CD14-positive monocyte (primary cell): ENCODE data around the gene PPP1R1C. TPM values are rescaled to one million over a fixed set of nuclear protein-coding genes. Genes with fewer than 3 reads are reported as not detected.

Source experiments
- DNase-seq, 3 donors: peaks; one replicate each; pipeline ENCODE4 v3.0.0-alpha.2; 2011 to 2022
- H2AFZ ChIP-seq: 2 replicates; pipeline ENCODE4 v1.6.0; 2012; ENCODE audit warnings: mild to moderate bottlenecking, low read depth, low read length, inconsistent platforms; ENCODE audit not compliant: insufficient read depth, poor library complexity, severe bottlenecking
- H3K27ac ChIP-seq, 2 donors: 1 replicate in 1 of 2; 2 replicates in 1 of 2; pipeline ENCODE4 v1.5.1; 2012 to 2013; ENCODE audit warnings: low read length in 2 of 2, control low read depth in 1 of 2, inconsistent platforms in 1 of 2, low read depth in 1 of 2, mild to moderate bottlenecking in 1 of 2
- H3K27me3 ChIP-seq, 2 donors: one replicate each; pipeline versions ENCODE4 v1.6.0 to v1.6.1; 2011 to 2013; ENCODE audit warnings: low read length in 2 of 2; ENCODE audit not compliant: control insufficient read depth in 2 of 2, insufficient read depth in 2 of 2
- H3K36me3 ChIP-seq, 2 donors: replicated peaks in 1 of 2; 1 replicate in 1 of 2; 2 replicates in 1 of 2; pipeline versions ENCODE4 v1.5.1 to v1.6.1; 2012 to 2013; ENCODE audit warnings: low read length in 2 of 2, control low read depth in 1 of 2, inconsistent platforms in 1 of 2, mild to moderate bottlenecking in 1 of 2; ENCODE audit not compliant: insufficient read depth in 2 of 2, control insufficient read depth in 1 of 2
- H3K4me1 ChIP-seq, 2 donors: 1 replicate in 1 of 2; 2 replicates in 1 of 2; pipeline versions ENCODE4 v1.5.1 to v1.6.1; 2012 to 2013; ENCODE audit warnings: low read length in 2 of 2, control low read depth in 1 of 2, inconsistent platforms in 1 of 2, mild to moderate bottlenecking in 1 of 2, moderate library complexity in 1 of 2; ENCODE audit not compliant: insufficient read depth in 2 of 2, control insufficient read depth in 1 of 2
- H3K4me2 ChIP-seq: replicated peaks from 2 replicates; pipeline ENCODE3; 2012; ENCODE audit warnings: low read length, moderate library complexity, mild to moderate bottlenecking; ENCODE audit not compliant: poor library complexity, severe bottlenecking; ENCODE audit errors: extremely low read depth
- H3K4me3 ChIP-seq, 3 experiments: fragments of 200-600 bp in 1 of 3; sonication (generic) in 1 of 3; replicated peaks in 1 of 3; 1 replicate in 2 of 3; 2 replicates in 1 of 3; pipeline ENCODE4 v1.5.1; 2011 to 2013; ENCODE audit warnings: low read length in 3 of 3, mild to moderate bottlenecking in 3 of 3, control low read depth in 2 of 3, low read depth in 2 of 3, inconsistent platforms in 1 of 3, moderate library complexity in 1 of 3
- H3K79me2 ChIP-seq: 2 replicates; pipeline ENCODE4 v1.6.0; 2012; ENCODE audit warnings: mild to moderate bottlenecking, control low read depth, inconsistent platforms, low read length, moderate library complexity; ENCODE audit not compliant: insufficient read depth
- H3K9ac ChIP-seq: 2 replicates; pipeline ENCODE4 v1.6.0; 2017; ENCODE audit warnings: low read length, mild to moderate bottlenecking; ENCODE audit not compliant: insufficient read depth, poor library complexity, severe bottlenecking
- H3K9me3 ChIP-seq, 2 donors: replicated peaks in 1 of 2; 1 replicate in 1 of 2; 2 replicates in 1 of 2; pipeline versions ENCODE4 v1.5.1 to v1.6.1; 2012 to 2013; ENCODE audit warnings: low read length in 2 of 2, control low read depth in 1 of 2; ENCODE audit not compliant: control insufficient read depth in 1 of 2, insufficient read depth in 1 of 2
- H4K20me1 ChIP-seq: 2 replicates; pipeline ENCODE4 v1.6.0; 2012; ENCODE audit warnings: mild to moderate bottlenecking, low read length, control low read depth, moderate library complexity; ENCODE audit not compliant: insufficient read depth
- H3K27ac Mint-ChIP-seq, 7 donors: one replicate each; pipeline ENCODE4 v1.8.0; 2020; ENCODE audit warnings: mild to moderate bottlenecking in 7 of 7, mixed read lengths in 7 of 7, moderate library complexity in 6 of 7, inconsistent platforms in 2 of 7
- H3K27me3 Mint-ChIP-seq, 3 donors: one replicate each; pipeline ENCODE4 v1.8.0; 2021 to 2022; ENCODE audit warnings: low read depth in 3 of 3, mild to moderate bottlenecking in 3 of 3, mixed read lengths in 3 of 3, moderate library complexity in 3 of 3, inconsistent platforms in 1 of 3
- H3K36me3 Mint-ChIP-seq, 2 donors: one replicate each; pipeline ENCODE4 v1.8.0; 2020; ENCODE audit warnings: mixed read lengths in 2 of 2, inconsistent platforms in 1 of 2, mild to moderate bottlenecking in 1 of 2
- H3K4me1 Mint-ChIP-seq: one replicate; pipeline ENCODE4 v1.8.0; 2020; ENCODE audit warnings: mild to moderate bottlenecking, mixed read lengths
- H3K4me3 Mint-ChIP-seq, 2 donors: one replicate each; pipeline ENCODE4 v1.8.0; 2020; ENCODE audit warnings: mild to moderate bottlenecking in 2 of 2, mixed read lengths in 2 of 2, moderate library complexity in 1 of 2
- H3K9me3 Mint-ChIP-seq, 7 donors: one replicate each; pipeline ENCODE4 v1.8.0; 2020 to 2022; ENCODE audit warnings: mixed read lengths in 7 of 7, mild to moderate bottlenecking in 6 of 7, moderate library complexity in 6 of 7, inconsistent platforms in 2 of 7
- CTCF ChIP-seq: fragments of 200-600 bp; IDR thresholded peaks from one replicate; pipeline ENCODE4 v1.8.0; 2022; ENCODE audit warnings: antibody characterized with exemption, mild to moderate bottlenecking
- WGBS: methylation state at CpG from one replicate; pipeline ENCODE4 v1.1.5; 2013; ENCODE audit warnings: missing lambda C conversion rate; ENCODE audit not compliant: insufficient coverage; 5-methylcytosine and 5-hydroxymethylcytosine counted together
- intact Hi-C, 2 donors: fragments of 100-400 bp; cut with micrococcal nuclease; formaldehyde crosslinking; loops; one replicate each; pipeline versions ENCODE4 v1.15.0 to v1.15.1; 2023
- polyA plus RNA-seq, 3 donors: library from polyadenylated mRNA; depleted of rRNA in 1 of 3; unstranded in 2 of 3; stranded (reverse) in 1 of 3; fragments of 300-500 nt in 2 of 3; fragments of >200 nt in 1 of 3; fragmentation: Illumina TruSeq in 2 of 3; gene quantifications; 1 replicate in 2 of 3; 2 replicates in 1 of 3; pipeline ENCODE4 v1.2.3, GENCODE V29; 2012 to 2021

PPP1R1C gene
- polyA plus RNA-seq, 3 donors: not detected

- Histone ChIP-seq H3K27me3 (no peaks in the 10 kb centered on the region), H2AFZ (no peak overlapping the region), H4K20me1 (no peaks in the 10 kb centered on the region), H3K79me2 (no peaks in the 10 kb centered on the region), H3K9ac (no peak overlapping the region), H3K4me2 (no peak overlapping the region), H3K4me3 (no peak overlapping the region), H3K36me3 (no peaks in the 10 kb centered on the region), H3K4me1 (no peaks in the 10 kb centered on the region), H3K27ac (no peak overlapping the region), H3K9me3 (no peaks in the 10 kb centered on the region)
- no peak overlapping the region for H3K4me3 Mint-ChIP-seq
- H3K9me3 Mint-ChIP-seq: peaks cover 0 to 2% (median 0%) of the 10 kb centered on the region in 7 donors
- no CpG with 5 or more reads among the region's 3 CpGs for WGBS
- H3K36me3 Mint-ChIP-seq: no peaks in the 10 kb centered on the region
- H3K4me1 Mint-ChIP-seq: peaks cover 3% of the 10 kb centered on the region
- intact Hi-C loops: no loop called here
- no peaks in the 10 kb centered on the region for H3K27me3 Mint-ChIP-seq
- no peak for DNase-seq
- H3K27ac Mint-ChIP-seq: no peak overlapping the region
- no peak for TF ChIP-seq CTCF
These were observed 83.2 kb downstream of the PPP1R1C start for GRCh38 chr2:182068811-182069210.

GRCh38 chr2:182069416-182069815 lies 83.8 kb downstream of the PPP1R1C start:
- H3K4me3 Mint-ChIP-seq: no peak overlapping the region
- no peak overlapping the region for H3K4me2 ChIP-seq
- no peak for TF ChIP-seq CTCF

More at GRCh38 chr2:182069416-182069815, 83.8 kb downstream of the PPP1R1C start:
- no peak overlapping the region for H3K27ac Mint-ChIP-seq
- Histone ChIP-seq H3K36me3 (no peaks in the 10 kb centered on the region), H3K79me2 (no peaks in the 10 kb centered on the region), H3K4me3 (no peak overlapping the region), H3K27me3 (no peaks in the 10 kb centered on the region), H3K9me3 (no peaks in the 10 kb centered on the region), H3K9ac (no peak overlapping the region), H3K4me1 (no peaks in the 10 kb centered on the region), H4K20me1 (no peaks in the 10 kb centered on the region), H3K27ac (no peak overlapping the region), H2AFZ (no peak overlapping the region)
- H3K36me3 Mint-ChIP-seq: no peaks in the 10 kb centered on the region
- no peaks in the 10 kb centered on the region for H3K27me3 Mint-ChIP-seq
- peaks cover 3% of the 10 kb centered on the region for H3K4me1 Mint-ChIP-seq
- intact Hi-C loops: no loop called here
- no peak for DNase-seq
- peaks cover 0 to 2% (median 0%) of the 10 kb centered on the region in 7 donors for H3K9me3 Mint-ChIP-seq
